ENCODE results near the gene SERGEF.

Gene SERGEF

DNA sequence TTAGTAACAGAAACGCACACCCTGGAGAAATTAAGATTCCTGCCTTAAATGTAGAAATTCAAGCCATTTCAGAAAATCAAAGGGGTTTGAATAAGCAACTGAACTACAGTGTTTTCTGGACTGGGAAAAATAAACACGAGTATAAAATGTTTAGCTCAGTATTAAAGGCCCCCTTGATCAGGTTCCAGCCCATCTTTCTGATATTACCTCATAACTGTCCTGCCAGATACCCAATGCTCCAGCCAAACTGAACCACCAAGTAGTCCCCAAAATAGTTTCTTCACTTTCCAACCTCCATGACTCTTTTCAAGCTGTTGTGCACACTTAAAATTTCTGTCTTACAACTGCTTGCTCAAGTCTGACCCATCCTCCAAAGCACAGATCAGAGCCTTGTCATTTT lies 54.4 kb downstream of the SERGEF start:
- no peak for DNase-seq (ENCODE audit: extremely low read depth, insufficient read length)
- Histone ChIP-seq H3K36me3 (ENCODE audit: control insufficient read depth, insufficient read depth, low read length) (peaks cover 9% of the 10 kb centered on the region), H3K4me3 (replicated peaks; ENCODE audit: low read depth, low read length) (no peak overlapping the region), H3K27me3 (replicated peaks; ENCODE audit: control insufficient read depth, insufficient read depth, low read length) (no peaks in the 10 kb centered on the region)
- TF ChIP-seq CTCF (IDR thresholded peaks at IDR 0.05; ENCODE audit: insufficient read depth, low read length, poor library complexity, severe bottlenecking), result no peak

DNA sequence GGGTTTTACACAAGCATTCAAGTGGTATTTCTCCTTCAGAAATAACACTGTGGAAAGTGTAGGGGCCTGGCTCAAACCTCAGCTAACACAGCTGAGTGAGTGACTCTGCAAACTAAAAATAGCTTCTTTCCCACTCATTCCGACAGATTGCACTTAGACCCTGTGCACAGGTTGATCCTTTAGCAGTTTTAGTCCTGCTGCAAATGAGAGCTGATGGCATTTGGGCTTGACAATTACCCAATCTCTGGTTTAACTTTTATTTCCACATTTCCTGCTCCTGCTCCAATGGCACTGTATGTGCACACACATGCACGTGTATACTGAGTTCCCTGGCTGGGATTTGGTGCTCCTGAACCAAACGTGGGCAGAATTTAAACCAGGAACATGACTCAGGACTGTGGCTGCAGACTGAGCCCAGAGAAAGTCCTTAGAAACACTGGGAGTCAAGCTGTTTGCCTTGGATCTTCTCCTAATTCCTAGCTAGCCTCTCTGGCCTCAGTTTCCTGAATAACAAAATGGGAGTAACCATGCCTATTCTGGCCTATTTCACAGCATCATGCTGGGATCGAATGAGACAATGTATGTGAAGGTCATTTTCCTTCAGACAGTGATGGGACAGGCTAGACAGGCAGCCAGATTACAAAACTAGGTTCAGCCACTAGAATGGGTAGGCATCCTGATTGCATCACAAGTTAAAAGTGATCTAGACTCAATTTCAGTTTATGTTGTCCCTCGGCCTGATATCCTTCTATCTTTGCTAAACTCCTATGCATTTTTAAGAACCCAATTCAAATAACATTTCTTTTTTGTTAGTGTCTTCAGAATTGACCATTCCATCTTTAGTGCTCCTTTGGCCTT lies 58.2 kb downstream of the SERGEF start:
- Histone ChIP-seq H3K4me3 (replicated peaks; ENCODE audit: low read depth, low read length) (no peak overlapping the region), H3K27me3 (replicated peaks; ENCODE audit: control insufficient read depth, insufficient read depth, low read length) (no peaks in the 10 kb centered on the region), H3K36me3 (ENCODE audit: control insufficient read depth, insufficient read depth, low read length) (peaks cover 11% of the 10 kb centered on the region)
- TF ChIP-seq CTCF (IDR thresholded peaks at IDR 0.05; ENCODE audit: insufficient read depth, low read length, poor library complexity, severe bottlenecking), result no peak
- DNase-seq (ENCODE audit: extremely low read depth, insufficient read length), result no peak

- no peak for DNase-seq (ENCODE audit: extremely low read depth, insufficient read length)
- TF ChIP-seq CTCF (IDR thresholded peaks at IDR 0.05; ENCODE audit: insufficient read depth, low read length, poor library complexity, severe bottlenecking), result no peak
- H3K4me3 ChIP-seq (replicated peaks; ENCODE audit: low read depth, low read length), result no peak overlapping the region
- peaks cover 12% of the 10 kb centered on the region for H3K36me3 ChIP-seq (ENCODE audit: control insufficient read depth, insufficient read depth, low read length)
- no peaks in the 10 kb centered on the region for H3K27me3 ChIP-seq (replicated peaks; ENCODE audit: control insufficient read depth, insufficient read depth, low read length)
Measured at GRCh38 chr11:17952487-17952886, 60.4 kb downstream of the SERGEF start.

DNA sequence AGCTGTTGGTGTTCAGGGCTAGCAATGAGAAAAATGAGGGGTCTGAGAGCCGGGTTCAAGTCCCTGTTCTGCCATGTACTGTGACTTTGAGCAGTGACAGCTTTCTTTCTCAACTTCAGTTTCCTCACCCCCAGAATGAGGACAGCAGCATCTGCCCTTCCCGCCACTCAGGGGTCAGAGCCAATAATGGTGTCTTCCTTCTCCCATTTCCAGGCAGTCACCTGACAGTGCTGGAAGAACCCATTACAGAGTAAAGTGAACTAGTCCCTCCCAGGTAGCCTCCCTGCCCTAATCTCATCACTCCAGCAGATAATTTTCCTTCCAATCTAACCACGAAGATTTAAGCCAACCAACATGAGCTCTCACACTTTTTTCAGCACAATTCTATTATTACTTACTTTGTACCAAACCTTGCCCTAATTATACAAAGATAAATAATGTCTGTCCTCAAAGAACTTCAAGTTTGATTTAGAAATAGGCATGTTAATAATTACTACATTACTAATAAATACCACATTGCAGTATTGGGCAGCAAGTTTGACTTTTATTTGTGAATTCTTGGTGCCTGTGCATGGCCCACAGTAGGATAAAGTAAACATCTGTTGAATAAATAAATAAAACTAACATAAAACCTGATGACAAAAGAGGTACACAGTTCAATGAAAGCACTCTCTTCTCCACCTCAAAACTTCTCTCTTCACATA lies 61.0 kb downstream of the SERGEF start:
- Histone ChIP-seq H3K4me3 (replicated peaks; ENCODE audit: low read depth, low read length) (no peak overlapping the region), H3K36me3 (ENCODE audit: control insufficient read depth, insufficient read depth, low read length) (peaks cover 12% of the 10 kb centered on the region), H3K27me3 (replicated peaks; ENCODE audit: control insufficient read depth, insufficient read depth, low read length) (no peaks in the 10 kb centered on the region)
- no peak for TF ChIP-seq CTCF (IDR thresholded peaks at IDR 0.05; ENCODE audit: insufficient read depth, low read length, poor library complexity, severe bottlenecking)
- DNase-seq (ENCODE audit: extremely low read depth, insufficient read length), result no peak

- TF ChIP-seq CTCF (IDR thresholded peaks at IDR 0.05; ENCODE audit: insufficient read depth, low read length, poor library complexity, severe bottlenecking), result no peak
- Histone ChIP-seq H3K36me3 (ENCODE audit: control insufficient read depth, insufficient read depth, low read length) (peaks cover 11% of the 10 kb centered on the region), H3K27me3 (replicated peaks; ENCODE audit: control insufficient read depth, insufficient read depth, low read length) (no peaks in the 10 kb centered on the region), H3K4me3 (replicated peaks; ENCODE audit: low read depth, low read length) (no peak overlapping the region)
- no peak for DNase-seq (ENCODE audit: extremely low read depth, insufficient read length)
Measured at GRCh38 chr11:17950644-17951043, 62.2 kb downstream of the SERGEF start.
